PC-9 (cell line): ENCODE measurements around the gene CST11.

Source experiments
- CTCF ChIP-seq: fragments of 200-600 bp; sonication (generic); conservative IDR thresholded peaks from 2 replicates; pipeline ENCODE4 v1.6.1; 2017; ENCODE audit warnings: mixed run types, antibody characterized with exemption, mild to moderate bottlenecking, moderate library complexity
- EZH2 ChIP-seq: fragments of 200-600 bp; sonication (generic); IDR thresholded peaks from 2 replicates; pipeline ENCODE4 v1.8.0; 2017; ENCODE audit warnings: antibody characterized with exemption, low read depth

DNA sequence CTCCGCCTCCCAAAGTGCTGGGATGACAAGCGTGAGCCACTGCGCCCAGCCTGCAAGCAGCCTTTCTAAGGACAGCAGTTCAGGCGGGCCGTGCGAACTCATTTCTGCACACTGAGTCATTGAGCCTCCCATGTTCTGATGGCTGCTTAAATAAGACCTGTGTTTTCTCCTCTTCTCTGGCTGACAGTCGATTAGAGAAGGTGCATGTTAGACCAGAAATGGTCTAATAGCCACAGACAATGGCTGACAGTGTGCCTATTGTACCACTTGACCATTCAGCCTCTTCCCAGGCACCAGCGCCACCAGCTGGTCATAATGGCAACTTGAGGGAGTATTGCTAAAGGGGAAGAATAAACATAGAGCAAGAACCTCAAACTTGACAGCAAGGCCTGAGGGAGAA, 6.2 kb downstream of the CST11 start:
- TF ChIP-seq CTCF (peak; percentile 50; the same call in 1 of the 2 replicates), EZH2 (no peak)
